Measurements from ENCODE around the gene BSG.
"Not testable (repeated sequence)": the region's sequence is repeated elsewhere in the genome, so short reads cannot be mapped to it uniquely, and the experiment has no call there.

The BSG gene

DNA sequence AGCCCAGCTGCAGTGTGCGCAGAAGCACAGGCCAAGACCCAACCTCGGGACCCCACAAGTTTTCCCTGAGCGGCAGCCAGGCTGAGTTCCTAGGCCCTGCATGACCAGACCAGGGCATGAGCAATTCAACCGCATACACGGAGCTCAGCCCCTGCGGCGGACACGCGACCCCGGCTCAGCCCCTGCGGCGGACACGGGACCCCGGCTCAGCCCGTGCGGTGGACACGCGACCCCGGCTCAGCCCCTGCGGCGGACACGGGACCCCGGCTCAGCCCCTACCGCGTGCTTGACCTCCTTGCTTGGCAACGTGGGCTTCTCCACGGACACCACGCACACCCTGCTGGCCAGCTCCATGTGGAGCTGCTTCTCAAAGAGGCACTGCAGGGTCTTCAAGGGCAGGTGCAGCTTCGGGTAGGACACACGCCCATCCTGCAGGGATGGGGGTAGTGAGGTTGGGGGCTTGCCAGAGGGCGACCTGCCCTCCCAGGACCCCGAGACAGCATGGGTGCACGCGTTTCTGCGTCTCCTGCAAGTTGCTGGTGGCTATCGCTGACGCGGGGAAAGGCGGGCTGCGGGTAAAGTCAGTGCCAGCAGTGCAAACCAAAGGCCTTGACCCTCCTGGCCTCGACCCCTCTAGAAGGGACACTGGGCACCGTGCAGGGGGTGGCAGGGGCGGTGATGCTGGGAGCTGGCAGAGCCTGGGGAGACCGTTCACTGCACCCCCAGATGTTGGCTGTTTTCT lies 51.0 kb downstream of the BSG start:
- Histone ChIP-seq H3K4me3 (ENCODE audit: low read length) (no peak overlapping the region), H3K4me1 (ENCODE audit: control insufficient read depth, low read depth, low read length) (no peaks in the 10 kb centered on the region), H3K36me3 (ENCODE audit: control insufficient read depth, low read depth, low read length) (peaks cover 23% of the 10 kb centered on the region), H3K27me3 (ENCODE audit: control insufficient read depth, insufficient read depth, low read length) (no peaks in the 10 kb centered on the region), H3K27ac (ENCODE audit: low read length) (no peak overlapping the region), H3K9me3 (ENCODE audit: control insufficient read depth, low read depth, low read length) (no peaks in the 10 kb centered on the region), H3K9ac (ENCODE audit: low read length) (no peak overlapping the region)

GRCh38 chr19:623974-624373 lies 51.6 kb downstream of the BSG start:
- H3K9ac ChIP-seq (ENCODE audit: low read length) = no peak overlapping the region
- no peak overlapping the region for H3K4me3 ChIP-seq (ENCODE audit: low read length)
- H3K36me3 ChIP-seq (ENCODE audit: control insufficient read depth, low read depth, low read length) = peaks cover 18% of the 10 kb centered on the region
- no peak overlapping the region for H3K27ac ChIP-seq (ENCODE audit: low read length)
- H3K4me1 ChIP-seq (ENCODE audit: control insufficient read depth, low read depth, low read length) = no peaks in the 10 kb centered on the region
- H3K9me3 ChIP-seq (ENCODE audit: control insufficient read depth, low read depth, low read length) = no peaks in the 10 kb centered on the region
- no peaks in the 10 kb centered on the region for H3K27me3 ChIP-seq (ENCODE audit: control insufficient read depth, insufficient read depth, low read length)

DNA sequence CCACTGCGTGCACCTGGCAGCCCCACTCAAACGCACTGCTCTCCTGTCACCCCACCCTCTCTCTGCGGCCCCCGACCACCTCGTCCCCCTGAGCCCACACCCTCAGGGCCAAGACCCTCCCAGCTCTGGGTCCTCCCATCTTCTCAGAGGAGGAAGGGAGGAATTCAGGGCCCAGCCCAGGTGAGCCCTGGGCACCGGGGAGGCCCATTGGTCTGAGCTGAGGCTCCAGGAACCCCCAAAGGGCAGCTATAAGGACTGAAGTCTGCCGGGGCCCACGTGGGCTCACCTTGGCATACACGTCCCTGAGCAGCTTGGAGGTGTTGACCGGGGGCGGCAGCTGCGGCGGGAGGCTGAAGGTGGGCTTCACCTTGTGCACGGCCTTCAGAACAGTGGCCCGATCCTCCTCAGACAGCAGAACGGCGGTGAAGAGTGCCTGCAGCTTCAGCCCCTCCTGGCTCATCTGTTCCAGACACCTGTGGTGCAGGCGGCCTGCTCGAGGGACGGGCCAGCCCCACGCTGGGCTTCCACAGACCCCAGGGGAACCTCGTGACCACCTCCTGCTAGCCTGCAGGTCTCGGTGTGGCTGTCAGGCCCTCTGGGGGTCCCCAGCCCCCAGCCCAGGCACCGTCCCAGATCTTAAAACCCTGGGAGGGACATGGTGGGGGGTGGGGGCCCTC lies 52.2 kb downstream of the BSG start:
- H3K9me3 ChIP-seq (ENCODE audit: control insufficient read depth, low read depth, low read length) = no peaks in the 10 kb centered on the region
- no peaks in the 10 kb centered on the region for H3K27me3 ChIP-seq (ENCODE audit: control insufficient read depth, insufficient read depth, low read length)
- no peak overlapping the region for H3K4me3 ChIP-seq (ENCODE audit: low read length)
- H3K36me3 ChIP-seq (ENCODE audit: control insufficient read depth, low read depth, low read length) = peaks cover 14% of the 10 kb centered on the region
- no peak overlapping the region for H3K9ac ChIP-seq (ENCODE audit: low read length)
- H3K27ac ChIP-seq (ENCODE audit: low read length) = no peak overlapping the region
- no peaks in the 10 kb centered on the region for H3K4me1 ChIP-seq (ENCODE audit: control insufficient read depth, low read depth, low read length)

DNA sequence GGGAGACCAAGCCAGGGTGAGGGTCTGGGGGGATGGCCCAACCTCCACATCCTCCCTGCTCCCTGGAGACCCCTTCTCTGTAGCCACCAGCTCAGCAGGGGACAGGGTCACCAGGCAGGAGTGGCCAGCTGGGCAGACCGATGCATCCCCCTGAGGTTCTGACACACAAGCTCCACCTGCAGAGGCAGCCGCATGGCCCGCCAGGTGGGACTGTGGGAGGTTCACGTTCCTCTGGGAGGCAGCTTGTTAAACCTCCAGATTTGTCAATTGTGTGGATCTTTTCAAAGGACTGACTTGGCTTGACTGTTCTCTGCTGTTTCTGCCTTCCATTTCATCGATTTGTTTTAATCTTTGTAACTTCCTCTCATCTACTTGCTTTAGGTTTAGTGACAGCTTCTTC lies 52.9 kb downstream of the BSG start:
- Histone ChIP-seq H3K27me3 (ENCODE audit: control insufficient read depth, insufficient read depth, low read length) (no peaks in the 10 kb centered on the region), H3K36me3 (ENCODE audit: control insufficient read depth, low read depth, low read length) (peaks cover 11% of the 10 kb centered on the region), H3K27ac (ENCODE audit: low read length) (no peak overlapping the region), H3K4me1 (ENCODE audit: control insufficient read depth, low read depth, low read length) (no peaks in the 10 kb centered on the region), H3K4me3 (ENCODE audit: low read length) (no peak overlapping the region), H3K9me3 (ENCODE audit: control insufficient read depth, low read depth, low read length) (no peaks in the 10 kb centered on the region), H3K9ac (ENCODE audit: low read length) (no peak overlapping the region)

GRCh38 chr19:626566-626965 lies 54.2 kb downstream of the BSG start:
- H3K4me3 ChIP-seq (ENCODE audit: low read length); H3K4me1 ChIP-seq (ENCODE audit: control insufficient read depth, low read depth, low read length); H3K27me3 ChIP-seq (ENCODE audit: control insufficient read depth, insufficient read depth, low read length); H3K9ac ChIP-seq (ENCODE audit: low read length); H3K9me3 ChIP-seq (ENCODE audit: control insufficient read depth, low read depth, low read length); H3K27ac ChIP-seq (ENCODE audit: low read length): not testable (repeated sequence)
- peaks cover 18% of the 10 kb centered on the region for H3K36me3 ChIP-seq (ENCODE audit: control insufficient read depth, low read depth, low read length)

- Histone ChIP-seq H3K27ac (ENCODE audit: low read length) (no peak overlapping the region), H3K4me1 (ENCODE audit: control insufficient read depth, low read depth, low read length) (no peaks in the 10 kb centered on the region), H3K36me3 (ENCODE audit: control insufficient read depth, low read depth, low read length) (peaks cover 18% of the 10 kb centered on the region), H3K27me3 (ENCODE audit: control insufficient read depth, insufficient read depth, low read length) (no peaks in the 10 kb centered on the region), H3K4me3 (ENCODE audit: low read length) (no peak overlapping the region), H3K9ac (ENCODE audit: low read length) (no peak overlapping the region), H3K9me3 (ENCODE audit: control insufficient read depth, low read depth, low read length) (no peaks in the 10 kb centered on the region)
Observed at GRCh38 chr19:628168-628567, 55.8 kb downstream of the BSG start.

DNA sequence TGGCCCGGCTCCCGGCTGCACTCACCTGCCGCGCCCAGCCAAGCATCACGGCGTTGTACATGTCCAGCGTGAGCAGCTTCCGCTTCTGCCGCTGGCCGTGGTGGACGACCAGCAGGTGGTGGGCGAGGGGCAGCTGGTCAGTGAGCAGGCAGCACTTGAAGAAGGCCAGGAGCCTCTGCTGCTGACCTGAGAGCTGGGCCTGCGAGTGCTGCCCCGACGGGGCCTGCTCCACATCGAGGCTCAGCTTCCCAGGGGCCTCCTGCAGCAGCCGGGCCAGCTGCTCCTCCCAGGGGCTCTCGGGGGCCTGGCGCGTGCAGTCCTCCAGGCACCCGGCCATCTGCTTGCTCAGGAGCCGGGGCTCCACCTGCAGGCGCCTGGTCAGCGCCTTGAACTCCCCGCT lies 57.1 kb downstream of the BSG start:
- H3K27ac ChIP-seq (ENCODE audit: low read length); H3K4me3 ChIP-seq (ENCODE audit: low read length); H3K9me3 ChIP-seq (ENCODE audit: control insufficient read depth, low read depth, low read length); H3K27me3 ChIP-seq (ENCODE audit: control insufficient read depth, insufficient read depth, low read length); H3K9ac ChIP-seq (ENCODE audit: low read length); H3K4me1 ChIP-seq (ENCODE audit: control insufficient read depth, low read depth, low read length): not testable (repeated sequence)
- H3K36me3 ChIP-seq (ENCODE audit: control insufficient read depth, low read depth, low read length) = peaks cover 14% of the 10 kb centered on the region

- H3K4me3 ChIP-seq (ENCODE audit: low read length) = no peak overlapping the region
- H3K9me3 ChIP-seq (ENCODE audit: control insufficient read depth, low read depth, low read length) = no peaks in the 10 kb centered on the region
- H3K9ac ChIP-seq (ENCODE audit: low read length) = no peak overlapping the region
- H3K27me3 ChIP-seq (ENCODE audit: control insufficient read depth, insufficient read depth, low read length) = no peaks in the 10 kb centered on the region
- peaks cover 13% of the 10 kb centered on the region for H3K36me3 ChIP-seq (ENCODE audit: control insufficient read depth, low read depth, low read length)
- H3K27ac ChIP-seq (ENCODE audit: low read length) = no peak overlapping the region
- peaks cover 3% of the 10 kb centered on the region for H3K4me1 ChIP-seq (ENCODE audit: control insufficient read depth, low read depth, low read length)
Observed at GRCh38 chr19:629961-630714, 57.7 kb downstream of the BSG start.

GRCh38 chr19:632579-633067 lies 60.2 kb downstream of the BSG start:
- peaks cover 3% of the 10 kb centered on the region for H3K4me1 ChIP-seq (ENCODE audit: control insufficient read depth, low read depth, low read length)
- peaks cover 9% of the 10 kb centered on the region for H3K36me3 ChIP-seq (ENCODE audit: control insufficient read depth, low read depth, low read length)
- H3K27ac ChIP-seq (ENCODE audit: low read length) = no peak overlapping the region
- H3K27me3 ChIP-seq (ENCODE audit: control insufficient read depth, insufficient read depth, low read length) = peaks cover 4% of the 10 kb centered on the region
- H3K9me3 ChIP-seq (ENCODE audit: control insufficient read depth, low read depth, low read length) = no peaks in the 10 kb centered on the region
- peak overlapping the region; percentile 86 for H3K9ac ChIP-seq (ENCODE audit: low read length)
- H3K4me3 ChIP-seq (ENCODE audit: low read length) = peak overlapping the region; percentile 96

Measured in iPS-18a (cell line).